Spinal cord (tissue), 10 donors: ENCODE results near the gene DNAJB1. TPM values are rescaled to one million over a fixed set of nuclear protein-coding genes. Genes with fewer than 3 reads are reported as not detected.

Experiments
- DNase-seq, 6 donors: peaks; one replicate each; pipeline versions ENCODE4 v3.0.0 to v3.0.0-alpha.2; 2013 to 2015; ENCODE audit warnings: low spot score in 6 of 6, low read depth in 4 of 6
- H3K27ac ChIP-seq: one replicate; pipeline ENCODE4 v1.5.1; 2013; ENCODE audit warnings: low read depth, low read length, control low read depth
- H3K27me3 ChIP-seq: one replicate; pipeline ENCODE4 v1.6.1; 2013; ENCODE audit warnings: low read length; ENCODE audit not compliant: control insufficient read depth, insufficient read depth
- H3K36me3 ChIP-seq: one replicate; pipeline ENCODE4 v1.6.1; 2013; ENCODE audit warnings: low read length; ENCODE audit not compliant: control insufficient read depth, insufficient read depth
- H3K4me1 ChIP-seq: one replicate; pipeline ENCODE4 v1.6.1; 2013; ENCODE audit warnings: low read length; ENCODE audit not compliant: control insufficient read depth, insufficient read depth
- H3K4me3 ChIP-seq: one replicate; pipeline ENCODE4 v1.5.1; 2013; ENCODE audit warnings: low read depth, low read length, control low read depth
- H3K9me3 ChIP-seq: one replicate; pipeline ENCODE4 v1.6.1; 2013; ENCODE audit warnings: low read length; ENCODE audit not compliant: control insufficient read depth, insufficient read depth
- WGBS: methylation state at CpG from one replicate; pipeline ENCODE4 v1.1.5; 2013; ENCODE audit warnings: missing lambda C conversion rate; ENCODE audit not compliant: insufficient coverage; 5-methylcytosine and 5-hydroxymethylcytosine counted together
- polyA plus RNA-seq, 2 donors: library from polyadenylated mRNA; unstranded; fragments of 120-200 nt; gene quantifications; one replicate each; pipeline ENCODE4 v1.2.1, GENCODE V29; 2013; ENCODE audit not compliant: insufficient read length in 2 of 2
- total RNA-seq, 2 donors: library from RNA; depleted of rRNA in 1 of 2; stranded (reverse); fragments of 120-200 nt in 1 of 2; fragments of >200 nt in 1 of 2; gene quantifications; one replicate each; pipeline versions ENCODE4 v1.2.3 to v1.2.4, GENCODE V29; 2013 to 2014
- donor health status: healthy.

DNAJB1 gene
- total and polyA plus RNA-seq, 4 donors, result 78.3 to 102 (median 88.1) TPM

DNA sequence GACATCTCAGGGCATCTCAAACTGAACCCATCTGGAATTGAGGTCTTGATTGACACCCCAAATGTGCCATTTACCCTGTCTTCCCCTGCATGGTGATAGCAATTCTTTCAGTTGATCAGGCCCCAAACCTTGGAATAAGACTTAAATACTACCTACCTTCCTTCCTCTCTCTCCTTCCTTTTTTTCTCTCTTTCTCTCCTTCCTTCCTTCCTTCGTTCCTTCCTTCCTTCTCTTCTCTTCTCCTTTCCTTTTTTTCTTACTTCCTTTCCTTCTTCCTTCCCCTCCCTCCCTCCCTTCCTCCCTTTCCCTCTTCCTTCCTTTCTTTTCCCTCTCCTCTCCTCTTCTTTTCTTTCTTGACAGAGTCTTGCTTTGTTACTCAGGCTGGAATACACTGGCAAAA, 14.9 kb downstream of the DNAJB1 start:
- H3K4me1 ChIP-seq, result no peaks in the 10 kb centered on the region
- no peak overlapping the region for H3K27ac ChIP-seq
- H3K9me3 ChIP-seq, result no peaks in the 10 kb centered on the region
- H3K36me3 ChIP-seq, result no peaks in the 10 kb centered on the region
- H3K27me3 ChIP-seq, result no peaks in the 10 kb centered on the region
- H3K4me3 ChIP-seq, result no peak overlapping the region
- DNase-seq, result no peak
- 77% methylated on average over 1 of the region's 1 CpG for WGBS

GRCh38 chr19:14502334-14503092, 15.7 kb downstream of the DNAJB1 start:
- no peaks in the 10 kb centered on the region for H3K36me3 ChIP-seq
- H3K4me1 ChIP-seq, result peaks cover 3% of the 10 kb centered on the region
- 70% methylated on average over 10 of the region's 11 CpGs for WGBS
- DNase-seq, result no peak
- no peaks in the 10 kb centered on the region for H3K27me3 ChIP-seq
- H3K9me3 ChIP-seq, result no peaks in the 10 kb centered on the region
- no peak overlapping the region for H3K4me3 ChIP-seq
- no peak overlapping the region for H3K27ac ChIP-seq

DNA sequence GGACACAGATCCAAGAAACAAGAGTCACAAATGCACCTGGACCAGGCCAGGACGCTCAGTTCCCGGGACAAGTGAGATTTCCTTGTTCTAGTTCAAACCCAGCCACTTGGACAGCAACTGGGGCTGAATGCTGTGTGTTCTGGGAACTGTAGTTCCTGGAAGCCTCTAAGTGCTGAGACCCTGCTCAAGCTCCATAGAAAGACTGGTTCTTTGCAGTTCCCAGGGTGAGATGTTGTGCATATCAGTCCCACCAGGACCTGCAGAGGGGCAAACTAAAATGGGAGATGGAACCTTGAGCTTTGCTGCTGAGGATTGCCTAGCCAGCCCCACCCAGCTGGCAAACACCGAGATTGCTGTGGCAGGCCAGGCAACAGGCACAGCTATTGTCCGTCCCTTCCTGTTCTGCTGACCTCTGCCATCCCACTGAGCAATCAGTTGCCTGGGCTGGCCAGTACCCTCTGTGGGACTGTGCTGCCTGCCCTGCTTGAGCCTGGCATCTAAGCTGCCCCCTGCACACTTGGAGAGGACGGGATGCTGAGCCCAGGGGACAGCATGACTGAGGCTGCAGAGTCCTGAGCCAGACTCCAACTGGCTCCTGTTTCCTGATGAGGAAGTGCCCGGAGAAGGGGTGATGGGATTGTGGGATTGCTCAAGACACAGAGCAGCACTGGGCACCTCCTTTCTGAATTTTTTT, 20.8 kb downstream of the DNAJB1 start:
- 53% methylated on average over 6 of the region's 6 CpGs for WGBS
- Histone ChIP-seq H3K4me1 (peaks cover 32% of the 10 kb centered on the region), H3K4me3 (peak overlapping the region; percentile 62), H3K36me3 (peaks cover 12% of the 10 kb centered on the region), H3K27me3 (no peaks in the 10 kb centered on the region), H3K27ac (peak overlapping the region; percentile 89), H3K9me3 (no peaks in the 10 kb centered on the region)
- peak in 2 of 6 donors; percentile 19 to 35 for DNase-seq

- Histone ChIP-seq H3K36me3 (peaks cover 16% of the 10 kb centered on the region), H3K27me3 (no peaks in the 10 kb centered on the region), H3K4me1 (peaks cover 32% of the 10 kb centered on the region), H3K4me3 (peak overlapping the region; percentile 62), H3K27ac (peak overlapping the region; percentile 89), H3K9me3 (no peaks in the 10 kb centered on the region)
- WGBS, result 25% methylated on average over 6 of the region's 7 CpGs
- no peak for DNase-seq
These were observed 21.4 kb downstream of the DNAJB1 start for GRCh38 chr19:14496834-14497227.

- H3K9me3 ChIP-seq, result no peaks in the 10 kb centered on the region
- peak within 1 kb of the TSS; percentile 77 for H3K4me3 ChIP-seq
- peaks cover 22% of the 10 kb centered on the region for H3K36me3 ChIP-seq
- H3K4me1 ChIP-seq, result peaks cover 32% of the 10 kb centered on the region
- WGBS, result 1% methylated on average over 60 of the region's 71 CpGs
- no peaks in the 10 kb centered on the region for H3K27me3 ChIP-seq
- H3K27ac ChIP-seq, result peak within 1 kb of the TSS; percentile 89
- peak; percentile 93 to 99 (median 96) for DNase-seq
These were observed 22.0 kb downstream of the DNAJB1 start, which contains the start of gene GIPC1 for GRCh38 chr19:14496029-14496833. GIPC1 (minus strand) TSS chr19:14496127; CDS start chr19:14482976, 13,151 bp downstream.

GRCh38 chr19:14495672-14496028, 22.5 kb downstream of the DNAJB1 start:
- peak overlapping the region; percentile 77 for H3K4me3 ChIP-seq
- H3K4me1 ChIP-seq, result peaks cover 32% of the 10 kb centered on the region
- peaks cover 26% of the 10 kb centered on the region for H3K36me3 ChIP-seq
- DNase-seq, result no peak
- no peaks in the 10 kb centered on the region for H3K27me3 ChIP-seq
- no peaks in the 10 kb centered on the region for H3K9me3 ChIP-seq
- 0% methylated on average over 18 of the region's 28 CpGs for WGBS
- H3K27ac ChIP-seq, result peak overlapping the region; percentile 47

- no peak for DNase-seq
- 32% methylated on average over 11 of the region's 14 CpGs for WGBS
- Histone ChIP-seq H3K27me3 (no peaks in the 10 kb centered on the region), H3K27ac (peak overlapping the region; percentile 47), H3K4me1 (peaks cover 32% of the 10 kb centered on the region), H3K9me3 (no peaks in the 10 kb centered on the region), H3K4me3 (peak overlapping the region; percentile 77), H3K36me3 (peaks cover 30% of the 10 kb centered on the region)
These were observed 23.1 kb downstream of the DNAJB1 start for GRCh38 chr19:14494910-14495671.

GRCh38 chr19:14494411-14494810, 23.8 kb downstream of the DNAJB1 start:
- peaks cover 32% of the 10 kb centered on the region for H3K4me1 ChIP-seq
- H3K27me3 ChIP-seq, result no peaks in the 10 kb centered on the region
- H3K36me3 ChIP-seq, result peaks cover 35% of the 10 kb centered on the region
- DNase-seq, result peak in 1 of 6 donors; percentile 61
- no peaks in the 10 kb centered on the region for H3K9me3 ChIP-seq
- H3K27ac ChIP-seq, result no peak overlapping the region
- no CpG with 5 or more reads among the region's 4 CpGs for WGBS
- H3K4me3 ChIP-seq, result no peak overlapping the region

GRCh38 chr19:14492756-14493337, 25.4 kb downstream of the DNAJB1 start:
- no peak overlapping the region for H3K27ac ChIP-seq
- no peak overlapping the region for H3K4me3 ChIP-seq
- no peaks in the 10 kb centered on the region for H3K27me3 ChIP-seq
- 89% methylated on average over 3 of the region's 5 CpGs for WGBS
- no peaks in the 10 kb centered on the region for H3K9me3 ChIP-seq
- H3K36me3 ChIP-seq, result peaks cover 48% of the 10 kb centered on the region
- peaks cover 32% of the 10 kb centered on the region for H3K4me1 ChIP-seq
- DNase-seq, result no peak
